GM19397 (cell line): ENCODE results near the gene LCN1.

ENCODE experiments used
- ATAC-seq: cut with Tn5 transposase; IDR thresholded peaks from one replicate; pipeline ENCODE4 v1.9.1; 2021; ENCODE audit warnings: mild to moderate bottlenecking, moderate library complexity; ENCODE audit not compliant: unreplicated experiment

The LCN1 gene

GRCh38 chr9:135565636-135566035, 44.4 kb downstream of the LCN1 start:
- no peak for ATAC-seq

DNA sequence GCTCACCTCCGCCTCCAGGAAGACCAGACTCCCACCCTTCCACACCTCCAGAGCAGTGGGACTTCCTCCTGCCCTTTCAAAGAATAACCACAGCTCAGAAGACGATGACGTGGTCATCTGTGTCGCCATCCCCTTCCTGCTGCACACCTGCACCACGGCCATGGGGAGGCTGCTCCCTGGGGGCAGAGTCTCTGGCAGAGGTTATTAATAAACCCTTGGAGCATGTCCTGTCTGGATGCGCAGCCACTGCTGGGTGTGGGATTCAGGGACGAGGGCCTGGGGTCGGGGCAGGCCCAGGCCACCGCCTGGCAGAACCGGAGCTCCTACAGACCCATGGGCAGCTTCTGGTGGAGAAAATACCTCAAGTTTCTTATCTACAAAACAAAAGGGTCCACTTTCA, 45.3 kb downstream of the LCN1 start:
- no peak for ATAC-seq

DNA sequence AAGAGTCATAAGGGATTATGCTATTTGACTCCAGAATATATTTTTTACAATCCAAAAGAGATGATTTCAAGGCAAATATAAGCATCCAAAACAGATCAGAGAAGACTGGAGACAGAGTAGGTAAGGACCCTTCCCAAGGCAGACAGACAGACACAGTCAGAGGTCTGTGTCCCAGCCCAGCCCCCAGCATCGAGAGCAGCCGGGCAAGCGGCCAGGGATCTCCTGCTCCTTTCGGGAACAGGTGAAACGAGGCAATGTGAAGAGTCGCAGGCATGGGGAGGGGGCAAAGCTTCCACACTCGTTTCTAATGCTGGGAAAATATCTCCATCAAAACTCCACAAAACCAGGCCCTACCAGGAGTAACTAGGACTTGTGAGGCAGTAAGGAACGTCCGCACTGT, 46.1 kb downstream of the LCN1 start:
- ATAC-seq, result no peak

DNA sequence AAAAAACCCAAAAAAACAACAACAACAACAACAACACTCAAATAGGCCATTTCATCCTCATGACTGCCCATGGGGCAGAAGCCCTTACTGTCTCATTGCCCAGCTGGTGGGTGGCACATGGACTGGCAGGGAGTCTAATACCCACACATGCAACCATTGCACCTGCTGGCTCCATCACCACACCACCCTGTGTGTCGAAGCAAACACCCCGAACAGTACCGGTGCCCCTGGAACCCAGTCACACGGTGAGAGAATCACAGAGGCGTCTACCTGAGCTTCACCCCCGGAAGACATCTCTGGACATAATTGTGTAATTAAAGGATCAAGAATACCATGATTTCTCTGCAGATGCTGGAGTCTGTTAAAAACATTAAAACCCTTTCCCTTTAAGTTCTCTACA, 46.8 kb downstream of the LCN1 start:
- no peak for ATAC-seq

- ATAC-seq, result no peak
Measured at GRCh38 chr9:135570456-135570855, 49.2 kb downstream of the LCN1 start.

- no peak for ATAC-seq
Measured at GRCh38 chr9:135572233-135572632, 51.0 kb downstream of the LCN1 start.

- no peak for ATAC-seq
Measured at GRCh38 chr9:135573124-135573523, 51.9 kb downstream of the LCN1 start.

GRCh38 chr9:135574331-135574730, 53.1 kb downstream of the LCN1 start:
- ATAC-seq, result no peak

DNA sequence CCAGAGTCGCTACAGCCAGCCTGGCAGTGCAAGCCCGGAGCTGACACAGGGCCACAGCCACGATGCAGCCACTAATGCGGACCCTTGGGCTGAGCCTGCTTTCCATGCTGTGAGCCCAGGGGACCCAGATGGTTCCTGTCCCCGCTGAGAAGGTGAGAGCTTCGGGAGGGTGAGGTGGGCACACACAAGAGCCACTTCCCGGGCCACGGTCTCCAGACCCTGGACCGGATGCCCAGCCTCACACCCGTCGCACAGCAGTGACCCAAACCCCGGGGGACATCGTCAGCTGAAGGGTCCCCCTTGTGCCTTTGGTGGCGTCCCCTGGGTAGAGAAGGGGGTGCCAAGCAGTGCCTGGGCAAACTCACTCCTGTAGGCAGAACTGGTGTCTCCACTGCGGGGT, 53.7 kb downstream of the LCN1 start:
- no peak for ATAC-seq
